Epithelial cell of esophagus (primary cell): ENCODE data around the gene PFKFB3.
"Not testable (repeated sequence)": the region's sequence is repeated elsewhere in the genome, so short reads cannot be mapped to it uniquely, and the experiment has no call there.

Experiments used
- DNase-seq: peaks from one replicate; pipeline ENCODE4 v3.0.0; 2010; ENCODE audit warnings: low read depth
- H3K4me3 ChIP-seq: 2 replicates; pipeline ENCODE4 v1.5.1; 2011; ENCODE audit warnings: mild to moderate bottlenecking, low read length, control low read depth
- CTCF ChIP-seq: IDR thresholded peaks from 2 replicates; pipeline ENCODE4 v1.5.1; 2011; ENCODE audit warnings: low read depth, mild to moderate bottlenecking, low read length, control low read depth, inconsistent platforms; ENCODE audit not compliant: insufficient read depth; ENCODE audit errors: missing control alignments

Gene PFKFB3

GRCh38 chr10:6195846-6196245, 6.9 kb upstream of the PFKFB3 start:
- no peak overlapping the region for H3K4me3 ChIP-seq
- no peak for TF ChIP-seq CTCF
- no peak for DNase-seq

GRCh38 chr10:6196524-6196923, 6.2 kb upstream of the PFKFB3 start:
- DNase-seq, H3K4me3 ChIP-seq: not testable (repeated sequence)

- H3K4me3 ChIP-seq: no peak overlapping the region
- no peak for TF ChIP-seq CTCF
- DNase-seq: peak; percentile 43
Observed at GRCh38 chr10:6197321-6197720, 5.4 kb upstream of the PFKFB3 start.

GRCh38 chr10:6198171-6198570, 4.6 kb upstream of the PFKFB3 start:
- no peak for TF ChIP-seq CTCF
- DNase-seq: no peak
- H3K4me3 ChIP-seq: no peak overlapping the region

- no peak overlapping the region for H3K4me3 ChIP-seq
- DNase-seq: no peak
- no peak for TF ChIP-seq CTCF
Observed at GRCh38 chr10:6199131-6199733, 3.5 kb upstream of the PFKFB3 start.

- no peak for TF ChIP-seq CTCF
- no peak overlapping the region for H3K4me3 ChIP-seq
- DNase-seq: no peak
Observed at GRCh38 chr10:6200440-6200733, 2.3 kb upstream of the PFKFB3 start.

GRCh38 chr10:6200734-6201515, 1.8 kb upstream of the PFKFB3 start:
- no peak for TF ChIP-seq CTCF
- peak overlapping the region; percentile 42 for H3K4me3 ChIP-seq
- DNase-seq: peak; percentile 30
